GM23338 (cell line): Measurements from ENCODE around the gene DDX41. TPM values are rescaled to one million over a fixed set of nuclear protein-coding genes. Genes with fewer than 3 reads are reported as not detected.

Source experiments
- ATAC-seq: fragments of 200-7000 bp; cut with Tn5 transposase; 3 replicates; pipeline ENCODE4 v1.9.1; 2020
- DNase-seq: peaks from one replicate; pipeline ENCODE4 v3.0.0-alpha.2; 2015; ENCODE audit warnings: low spot score
- H2AFZ ChIP-seq: fragments of 200-600 bp; sonication (generic); 2 replicates; pipeline ENCODE4 v1.8.0; 2016; ENCODE audit warnings: antibody characterized with exemption, mild to moderate bottlenecking, moderate library complexity
- H3F3A ChIP-seq: fragments of 200-600 bp; sonication (generic); replicated peaks from 2 replicates; pipeline ENCODE4 v1.8.0; 2017; ENCODE audit warnings: antibody characterized with exemption, mixed run types, low read depth
- H3K27ac ChIP-seq: fragments of 200-600 bp; sonication (generic); 2 replicates; pipeline ENCODE4 v1.6.1; 2016; ENCODE audit warnings: low read depth
- H3K27me3 ChIP-seq: fragments of 200-600 bp; sonication (generic); 2 replicates; pipeline ENCODE4 v1.8.0; 2016; ENCODE audit warnings: mild to moderate bottlenecking, mixed run types, moderate library complexity; ENCODE audit not compliant: insufficient read depth
- H3K36me3 ChIP-seq: fragments of 200-600 bp; sonication (generic); 2 replicates; pipeline ENCODE4 v1.8.0; 2016; ENCODE audit warnings: mild to moderate bottlenecking; ENCODE audit not compliant: insufficient read depth
- H3K4me1 ChIP-seq: fragments of 200-600 bp; sonication (generic); 2 replicates; pipeline ENCODE4 v1.8.0; 2016; ENCODE audit warnings: mild to moderate bottlenecking, moderate library complexity; ENCODE audit not compliant: insufficient read depth
- H3K4me2 ChIP-seq: fragments of 200-600 bp; sonication (generic); 2 replicates; pipeline ENCODE4 v1.7.1; 2017; ENCODE audit warnings: mixed run types
- H3K4me3 ChIP-seq: fragments of 200-600 bp; sonication (generic); 2 replicates; pipeline ENCODE4 v1.6.1; 2016; ENCODE audit warnings: mixed run types
- H3K79me2 ChIP-seq: fragments of 200-600 bp; sonication (generic); replicated peaks from 2 replicates; pipeline ENCODE4 v1.8.0; 2017; ENCODE audit warnings: mild to moderate bottlenecking; ENCODE audit not compliant: insufficient read depth
- H3K9me2 ChIP-seq: fragments of 200-600 bp; sonication (generic); 2 replicates; pipeline ENCODE4 v1.8.0; 2017; ENCODE audit not compliant: insufficient read depth
- H4K20me1 ChIP-seq: fragments of 200-600 bp; sonication (generic); replicated peaks from 2 replicates; pipeline ENCODE4 v1.8.0; 2017; ENCODE audit warnings: mild to moderate bottlenecking; ENCODE audit not compliant: insufficient read depth
- H3K27ac Mint-ChIP-seq: 2 replicates; pipeline ENCODE4 v1.8.0; 2020; ENCODE audit warnings: inconsistent platforms, mild to moderate bottlenecking, moderate library complexity, mixed read lengths
- H3K27me3 Mint-ChIP-seq: 3 replicates; pipeline ENCODE4 v1.8.0; 2022; ENCODE audit warnings: low read depth, mild to moderate bottlenecking, moderate library complexity, mixed read lengths, inconsistent platforms; ENCODE audit not compliant: insufficient read depth, poor library complexity
- H3K36me3 Mint-ChIP-seq: 3 replicates; pipeline ENCODE4 v1.8.0; 2021; ENCODE audit warnings: low read depth, mild to moderate bottlenecking, inconsistent platforms, moderate library complexity, mixed read lengths
- H3K4me1 Mint-ChIP-seq: 3 replicates; pipeline ENCODE4 v1.8.0; 2020; ENCODE audit warnings: mild to moderate bottlenecking, inconsistent platforms, mixed read lengths
- H3K4me3 Mint-ChIP-seq: 3 replicates; pipeline ENCODE4 v1.8.0; 2021; ENCODE audit warnings: moderate library complexity, mild to moderate bottlenecking, inconsistent platforms, mixed read lengths
- H3K9me3 Mint-ChIP-seq: 3 replicates; pipeline ENCODE4 v1.8.0; 2020; ENCODE audit warnings: moderate library complexity, mild to moderate bottlenecking, inconsistent platforms, mixed read lengths
- CREB1 ChIP-seq: fragments of 250-450 bp; sonication (Bioruptor Pico); IDR thresholded peaks from 2 replicates; pipeline ENCODE4 v1.5.0; 2020; ENCODE audit warnings: low read depth, mild to moderate bottlenecking, moderate library complexity
- CTCF ChIP-seq, 2 experiments: fragments of 200-600 bp in 1 of 2; sonication (generic) in 1 of 2; conservative IDR thresholded peaks; 2 replicates each; pipeline versions ENCODE4 v1.5.1 to v1.6.1; 2016 to 2017; ENCODE audit warnings: antibody characterized with exemption in 2 of 2, low read depth in 2 of 2, mild to moderate bottlenecking in 2 of 2, moderate library complexity in 1 of 2
- EZH2 ChIP-seq: fragments of 200-600 bp; sonication (generic); IDR thresholded peaks from one replicate; pipeline ENCODE4 v1.8.0; 2017; ENCODE audit warnings: antibody characterized with exemption, mild to moderate bottlenecking, low read depth; ENCODE audit not compliant: unreplicated experiment
- EZH2phosphoT487 ChIP-seq: fragments of 200-600 bp; sonication (generic); IDR thresholded peaks from one replicate; pipeline ENCODE4 v1.8.1; 2018; ENCODE audit warnings: antibody characterized with exemption; ENCODE audit not compliant: unreplicated experiment
- JUNB ChIP-seq: IDR thresholded peaks from one replicate; pipeline ENCODE4 v1.6.1; 2016; ENCODE audit warnings: antibody characterized with exemption; ENCODE audit not compliant: unreplicated experiment
- POLR2AphosphoS5 ChIP-seq: IDR thresholded peaks from 2 replicates; pipeline ENCODE4 v1.6.1; 2016; ENCODE audit warnings: antibody characterized with exemption, low read depth
- REST ChIP-seq: IDR thresholded peaks from one replicate; pipeline ENCODE4 v1.6.1; 2018; ENCODE audit warnings: antibody characterized with exemption; ENCODE audit not compliant: unreplicated experiment
- STAT1 ChIP-seq: IDR thresholded peaks from one replicate; pipeline ENCODE4 v1.6.1; 2016; ENCODE audit warnings: antibody characterized with exemption; ENCODE audit not compliant: unreplicated experiment
- ZNF114 ChIP-seq: fragments of 250-450 bp; sonication (Bioruptor Pico); IDR thresholded peaks from 2 replicates; pipeline ENCODE4 v1.5.0; 2020; ENCODE audit warnings: mild to moderate bottlenecking, moderate library complexity
- ZNF331 ChIP-seq: fragments of 250-450 bp; sonication (Bioruptor Pico); IDR thresholded peaks from 2 replicates; pipeline ENCODE4 v1.5.0; 2020; ENCODE audit warnings: low read depth, mild to moderate bottlenecking, moderate library complexity
- polyA plus RNA-seq: library from polyadenylated mRNA; unstranded; fragments of >200 nt; fragmentation: Nextera tagmentation; extraction: Ambion mirVana; gene quantifications from 2 replicates; pipeline ENCODE4 v1.2.1, GENCODE V29; 2016
- total RNA-seq: library from RNA; depleted of rRNA; stranded (reverse); fragments of >200 nt; shearing (Covaris generic); gene quantifications from 2 replicates; pipeline ENCODE4 v1.2.3, GENCODE V29; 2014
- TF ChIP-seq, protein P1 (sequence below): IDR thresholded peaks from 2 replicates; pipeline ENCODE4 v1.6.1; 2016; ENCODE audit warnings: antibody characterized with exemption
- TF ChIP-seq, protein P2 (sequence below): fragments of 250-450 bp; sonication (Bioruptor Pico); IDR thresholded peaks from 2 replicates; pipeline ENCODE4 v1.5.0; 2020; ENCODE audit warnings: mild to moderate bottlenecking, moderate library complexity

The DDX41 gene
- total and polyA plus RNA-seq, 2 experiments from 2014 or later = 67.1 to 139 TPM

DNA sequence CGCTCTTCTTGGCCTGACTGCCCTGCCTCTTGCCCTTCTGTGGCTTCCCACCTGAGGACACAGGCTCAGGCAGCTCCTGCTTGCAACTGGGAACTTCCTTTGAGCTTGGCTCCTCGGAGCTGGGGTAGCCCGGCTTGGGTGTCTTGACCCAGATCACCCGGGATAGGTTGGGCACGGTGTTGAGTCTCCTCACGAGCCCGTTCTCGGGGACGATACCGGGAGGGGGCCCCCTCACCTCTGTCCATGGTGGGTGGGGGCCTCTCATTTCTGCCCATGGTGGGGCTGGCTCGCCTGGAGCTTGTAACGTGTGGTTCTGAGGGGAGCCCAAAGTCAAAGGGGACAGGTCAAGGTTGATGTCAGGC is 7.8 kb upstream of the DDX41 start:
- peaks cover 39% of the 10 kb centered on the region for H3K36me3 Mint-ChIP-seq
- Histone ChIP-seq H3K4me3 (no peak overlapping the region), H3K79me2 (no peaks in the 10 kb centered on the region), H2AFZ (no peak overlapping the region), H3K36me3 (peaks cover 12% of the 10 kb centered on the region; the same call in 1 of the 2 replicates), H3K27me3 (no peaks in the 10 kb centered on the region), H3K4me2 (no peak overlapping the region), H3K27ac (no peak overlapping the region), H3K4me1 (no peaks in the 10 kb centered on the region), H3K9me2 (no peaks in the 10 kb centered on the region), H4K20me1 (peaks cover 8% of the 10 kb centered on the region), H3F3A (peaks cover 3% of the 10 kb centered on the region)
- DNase-seq (no peak), ATAC-seq (no peak)
- no peak for TF ChIP-seq EZH2
- no peak for TF ChIP-seq REST
- TF ChIP-seq, protein P1, sequence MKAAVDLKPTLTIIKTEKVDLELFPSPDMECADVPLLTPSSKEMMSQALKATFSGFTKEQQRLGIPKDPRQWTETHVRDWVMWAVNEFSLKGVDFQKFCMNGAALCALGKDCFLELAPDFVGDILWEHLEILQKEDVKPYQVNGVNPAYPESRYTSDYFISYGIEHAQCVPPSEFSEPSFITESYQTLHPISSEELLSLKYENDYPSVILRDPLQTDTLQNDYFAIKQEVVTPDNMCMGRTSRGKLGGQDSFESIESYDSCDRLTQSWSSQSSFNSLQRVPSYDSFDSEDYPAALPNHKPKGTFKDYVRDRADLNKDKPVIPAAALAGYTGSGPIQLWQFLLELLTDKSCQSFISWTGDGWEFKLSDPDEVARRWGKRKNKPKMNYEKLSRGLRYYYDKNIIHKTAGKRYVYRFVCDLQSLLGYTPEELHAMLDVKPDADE = no peak
- TF ChIP-seq POLR2AphosphoS5 = no peak
- no peak for TF ChIP-seq STAT1
- no peak for TF ChIP-seq ZNF331 (CRISPR knock-in tag)
- no peak for TF ChIP-seq CTCF (conservative IDR thresholded peaks at IDR 0.05; ENCODE audit: low read depth in 2 of 2)
- TF ChIP-seq, protein P2, sequence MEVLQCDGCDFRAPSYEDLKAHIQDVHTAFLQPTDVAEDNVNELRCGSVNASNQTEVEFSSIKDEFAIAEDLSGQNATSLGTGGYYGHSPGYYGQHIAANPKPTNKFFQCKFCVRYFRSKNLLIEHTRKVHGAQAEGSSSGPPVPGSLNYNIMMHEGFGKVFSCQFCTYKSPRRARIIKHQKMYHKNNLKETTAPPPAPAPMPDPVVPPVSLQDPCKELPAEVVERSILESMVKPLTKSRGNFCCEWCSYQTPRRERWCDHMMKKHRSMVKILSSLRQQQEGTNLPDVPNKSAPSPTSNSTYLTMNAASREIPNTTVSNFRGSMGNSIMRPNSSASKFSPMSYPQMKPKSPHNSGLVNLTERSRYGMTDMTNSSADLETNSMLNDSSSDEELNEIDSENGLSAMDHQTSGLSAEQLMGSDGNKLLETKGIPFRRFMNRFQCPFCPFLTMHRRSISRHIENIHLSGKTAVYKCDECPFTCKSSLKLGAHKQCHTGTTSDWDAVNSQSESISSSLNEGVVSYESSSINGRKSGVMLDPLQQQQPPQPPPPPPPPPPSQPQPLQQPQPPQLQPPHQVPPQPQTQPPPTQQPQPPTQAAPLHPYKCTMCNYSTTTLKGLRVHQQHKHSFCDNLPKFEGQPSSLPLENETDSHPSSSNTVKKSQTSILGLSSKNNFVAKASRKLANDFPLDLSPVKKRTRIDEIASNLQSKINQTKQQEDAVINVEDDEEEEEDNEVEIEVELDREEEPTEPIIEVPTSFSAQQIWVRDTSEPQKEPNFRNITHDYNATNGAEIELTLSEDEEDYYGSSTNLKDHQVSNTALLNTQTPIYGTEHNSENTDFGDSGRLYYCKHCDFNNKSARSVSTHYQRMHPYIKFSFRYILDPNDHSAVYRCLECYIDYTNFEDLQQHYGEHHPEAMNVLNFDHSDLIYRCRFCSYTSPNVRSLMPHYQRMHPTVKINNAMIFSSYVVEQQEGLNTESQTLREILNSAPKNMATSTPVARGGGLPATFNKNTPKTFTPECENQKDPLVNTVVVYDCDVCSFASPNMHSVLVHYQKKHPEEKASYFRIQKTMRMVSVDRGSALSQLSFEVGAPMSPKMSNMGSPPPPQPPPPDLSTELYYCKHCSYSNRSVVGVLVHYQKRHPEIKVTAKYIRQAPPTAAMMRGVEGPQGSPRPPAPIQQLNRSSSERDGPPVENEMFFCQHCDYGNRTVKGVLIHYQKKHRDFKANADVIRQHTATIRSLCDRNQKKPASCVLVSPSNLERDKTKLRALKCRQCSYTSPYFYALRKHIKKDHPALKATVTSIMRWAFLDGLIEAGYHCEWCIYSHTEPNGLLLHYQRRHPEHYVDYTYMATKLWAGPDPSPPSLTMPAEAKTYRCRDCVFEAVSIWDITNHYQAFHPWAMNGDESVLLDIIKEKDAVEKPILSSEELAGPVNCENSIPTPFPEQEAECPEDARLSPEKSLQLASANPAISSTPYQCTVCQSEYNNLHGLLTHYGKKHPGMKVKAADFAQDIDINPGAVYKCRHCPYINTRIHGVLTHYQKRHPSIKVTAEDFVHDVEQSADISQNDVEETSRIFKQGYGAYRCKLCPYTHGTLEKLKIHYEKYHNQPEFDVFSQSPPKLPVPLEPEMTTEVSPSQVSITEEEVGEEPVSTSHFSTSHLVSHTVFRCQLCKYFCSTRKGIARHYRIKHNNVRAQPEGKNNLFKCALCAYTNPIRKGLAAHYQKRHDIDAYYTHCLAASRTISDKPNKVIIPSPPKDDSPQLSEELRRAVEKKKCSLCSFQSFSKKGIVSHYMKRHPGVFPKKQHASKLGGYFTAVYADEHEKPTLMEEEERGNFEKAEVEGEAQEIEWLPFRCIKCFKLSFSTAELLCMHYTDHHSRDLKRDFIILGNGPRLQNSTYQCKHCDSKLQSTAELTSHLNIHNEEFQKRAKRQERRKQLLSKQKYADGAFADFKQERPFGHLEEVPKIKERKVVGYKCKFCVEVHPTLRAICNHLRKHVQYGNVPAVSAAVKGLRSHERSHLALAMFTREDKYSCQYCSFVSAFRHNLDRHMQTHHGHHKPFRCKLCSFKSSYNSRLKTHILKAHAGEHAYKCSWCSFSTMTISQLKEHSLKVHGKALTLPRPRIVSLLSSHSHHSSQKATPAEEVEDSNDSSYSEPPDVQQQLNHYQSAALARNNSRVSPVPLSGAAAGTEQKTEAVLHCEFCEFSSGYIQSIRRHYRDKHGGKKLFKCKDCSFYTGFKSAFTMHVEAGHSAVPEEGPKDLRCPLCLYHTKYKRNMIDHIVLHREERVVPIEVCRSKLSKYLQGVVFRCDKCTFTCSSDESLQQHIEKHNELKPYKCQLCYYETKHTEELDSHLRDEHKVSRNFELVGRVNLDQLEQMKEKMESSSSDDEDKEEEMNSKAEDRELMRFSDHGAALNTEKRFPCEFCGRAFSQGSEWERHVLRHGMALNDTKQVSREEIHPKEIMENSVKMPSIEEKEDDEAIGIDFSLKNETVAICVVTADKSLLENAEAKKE (CRISPR knock-in tag) = no peak
- no peak for TF ChIP-seq CREB1 (CRISPR knock-in tag)
- no peak for TF ChIP-seq EZH2phosphoT487
- no peak for TF ChIP-seq ZNF114 (CRISPR knock-in tag)
- TF ChIP-seq JUNB = no peak
- H3K27ac Mint-ChIP-seq = no peak overlapping the region
- no peak overlapping the region for H3K4me3 Mint-ChIP-seq
- H3K4me1 Mint-ChIP-seq = no peaks in the 10 kb centered on the region; the same call in 2 of the 3 replicates
- peaks cover 9% of the 10 kb centered on the region for H3K27me3 Mint-ChIP-seq
- no peaks in the 10 kb centered on the region for H3K9me3 Mint-ChIP-seq
